Right lobe of liver (tissue), 6 donors: Measurements from ENCODE around the gene DNASE1L2. TPM values are rescaled to one million over a fixed set of nuclear protein-coding genes. Genes with fewer than 3 reads are reported as not detected.

Experiments used
- ATAC-seq, 4 donors: fragments of 200-7000 bp; cut with Tn5 transposase; one replicate each; pipeline ENCODE4 v1.9.1; 2020; ENCODE audit warnings: mild to moderate bottlenecking in 4 of 4, moderate library complexity in 4 of 4
- DNase-seq, 3 donors: peaks; one replicate each; pipeline ENCODE4 v3.0.0-alpha.2; 2020
- H3K27ac ChIP-seq, 3 donors: fragments of 200-600 bp; one replicate each; pipeline ENCODE4 v1.8.0; 2022
- H3K27me3 ChIP-seq, 2 donors: fragments of 200-600 bp; one replicate each; pipeline ENCODE4 v1.8.0; 2022
- H3K36me3 ChIP-seq, 4 donors: fragments of 200-600 bp; sonication (generic) in 1 of 4; one replicate each; pipeline versions ENCODE4 v1.5.1 to v1.8.0; 2017 to 2022; ENCODE audit warnings: control low read depth in 1 of 4
- H3K4me1 ChIP-seq, 4 donors: fragments of 200-600 bp; sonication (generic) in 1 of 4; one replicate each; pipeline versions ENCODE4 v1.5.1 to v1.8.0; 2017 to 2022; ENCODE audit warnings: control low read depth in 1 of 4
- H3K4me3 ChIP-seq, 3 donors: fragments of 200-600 bp; one replicate each; pipeline ENCODE4 v1.8.0; 2022
- H3K9me3 ChIP-seq, 4 donors: fragments of 200-600 bp; sonication (generic) in 1 of 4; one replicate each; pipeline versions ENCODE4 v1.5.1 to v1.8.0; 2017 to 2022; ENCODE audit warnings: control low read depth in 1 of 4
- POLR2A ChIP-seq: fragments of 450-650 bp; IDR thresholded peaks from one replicate; pipeline ENCODE4 v1.6.1; 2017; ENCODE audit warnings: antibody characterized with exemption, mild to moderate bottlenecking
- WGBS: methylation state at CpG from one replicate; pipeline ENCODE4 v1.1.6; 2018; ENCODE audit warnings: low coverage, low lambda C conversion rate; ENCODE audit not compliant: insufficient coverage; ENCODE audit errors: missing lambda C conversion rate; 5-methylcytosine and 5-hydroxymethylcytosine counted together
- intact Hi-C, 2 donors: fragments of 100-400 bp; cut with DNase I; formaldehyde crosslinking; loops; one replicate each; pipeline versions ENCODE4 v1.11.2 to v1.14.1; 2022
- total RNA-seq, 6 experiments: library from RNA; depleted of rRNA in 2 of 6; stranded (reverse); fragments of >200 nt in 2 of 6; fragmentation: NEBNext Ultra II Directional in 3 of 6; extraction: Animal tissue kit (Norgen Biotek cat#: 25700) in 3 of 6; gene quantifications; one replicate each; pipeline versions ENCODE4 v1.1.0 to v1.2.4, GENCODE V29; 2016 to 2023
- TF ChIP-seq, protein P1 (sequence below), 4 donors: fragments of 200-600 bp in 3 of 4; fragments of 450-650 bp in 1 of 4; IDR thresholded peaks; one replicate each; pipeline versions ENCODE4 v1.5.1 to v1.8.0; 2016 to 2022; ENCODE audit warnings: antibody characterized with exemption in 4 of 4, mild to moderate bottlenecking in 2 of 4
- donor health status: DM: no; HTN: yes; CAD: no.
- donor health status: DM: no; HTN: no; CAD: no.
- donor health status: DM: no; HTN: no; CAD: no.
- donor health status: DM: no; HTN: yes; CAD: no.
- donor health status: DM: no; HTN: yes; CAD: no.

The DNASE1L2 gene
- total RNA-seq, 6 experiments from 2014 or later = 0.31 to 1.1 (median 0.40) TPM; not detected in 1

DNA sequence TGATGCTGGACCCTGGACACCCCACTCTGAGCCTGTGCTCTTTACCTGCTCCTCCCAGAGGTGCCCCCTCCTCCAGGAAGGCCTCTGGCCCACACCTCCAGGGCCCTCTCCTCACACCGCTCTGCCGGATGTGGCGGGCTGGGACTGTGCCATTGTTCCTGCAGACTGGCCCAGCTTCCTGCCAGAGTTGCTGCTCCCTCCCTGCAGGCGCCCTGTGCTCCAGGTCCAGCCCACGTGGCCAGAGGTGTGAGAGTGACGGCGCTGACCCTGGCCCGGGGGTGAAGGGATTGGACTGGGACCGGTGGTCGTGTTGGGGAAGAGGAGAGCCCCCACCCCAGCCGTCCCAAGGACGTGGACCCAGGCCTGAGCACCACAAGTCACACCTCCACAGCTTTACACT lies 7.2 kb upstream of the DNASE1L2 start:
- Histone ChIP-seq H3K4me3 (no peak overlapping the region), H3K9me3 (no peaks in the 10 kb centered on the region), H3K4me1 (peaks cover 0 to 29% (median 15%) of the 10 kb centered on the region in 4 donors), H3K27ac (no peak overlapping the region), H3K36me3 (peaks cover 0 to 41% (median 11%) of the 10 kb centered on the region in 4 donors), H3K27me3 (no peaks in the 10 kb centered on the region)
- ATAC-seq = no peak
- intact Hi-C loops = no loop called here
- TF ChIP-seq, protein P1, sequence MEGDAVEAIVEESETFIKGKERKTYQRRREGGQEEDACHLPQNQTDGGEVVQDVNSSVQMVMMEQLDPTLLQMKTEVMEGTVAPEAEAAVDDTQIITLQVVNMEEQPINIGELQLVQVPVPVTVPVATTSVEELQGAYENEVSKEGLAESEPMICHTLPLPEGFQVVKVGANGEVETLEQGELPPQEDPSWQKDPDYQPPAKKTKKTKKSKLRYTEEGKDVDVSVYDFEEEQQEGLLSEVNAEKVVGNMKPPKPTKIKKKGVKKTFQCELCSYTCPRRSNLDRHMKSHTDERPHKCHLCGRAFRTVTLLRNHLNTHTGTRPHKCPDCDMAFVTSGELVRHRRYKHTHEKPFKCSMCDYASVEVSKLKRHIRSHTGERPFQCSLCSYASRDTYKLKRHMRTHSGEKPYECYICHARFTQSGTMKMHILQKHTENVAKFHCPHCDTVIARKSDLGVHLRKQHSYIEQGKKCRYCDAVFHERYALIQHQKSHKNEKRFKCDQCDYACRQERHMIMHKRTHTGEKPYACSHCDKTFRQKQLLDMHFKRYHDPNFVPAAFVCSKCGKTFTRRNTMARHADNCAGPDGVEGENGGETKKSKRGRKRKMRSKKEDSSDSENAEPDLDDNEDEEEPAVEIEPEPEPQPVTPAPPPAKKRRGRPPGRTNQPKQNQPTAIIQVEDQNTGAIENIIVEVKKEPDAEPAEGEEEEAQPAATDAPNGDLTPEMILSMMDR (IDR thresholded peaks at IDR 0.05) = no peak
- no peak for TF ChIP-seq POLR2A
- peak in 2 of 3 donors; percentile 14 to 54 for DNase-seq
- no CpG with 5 or more reads among the region's 12 CpGs for WGBS

DNA sequence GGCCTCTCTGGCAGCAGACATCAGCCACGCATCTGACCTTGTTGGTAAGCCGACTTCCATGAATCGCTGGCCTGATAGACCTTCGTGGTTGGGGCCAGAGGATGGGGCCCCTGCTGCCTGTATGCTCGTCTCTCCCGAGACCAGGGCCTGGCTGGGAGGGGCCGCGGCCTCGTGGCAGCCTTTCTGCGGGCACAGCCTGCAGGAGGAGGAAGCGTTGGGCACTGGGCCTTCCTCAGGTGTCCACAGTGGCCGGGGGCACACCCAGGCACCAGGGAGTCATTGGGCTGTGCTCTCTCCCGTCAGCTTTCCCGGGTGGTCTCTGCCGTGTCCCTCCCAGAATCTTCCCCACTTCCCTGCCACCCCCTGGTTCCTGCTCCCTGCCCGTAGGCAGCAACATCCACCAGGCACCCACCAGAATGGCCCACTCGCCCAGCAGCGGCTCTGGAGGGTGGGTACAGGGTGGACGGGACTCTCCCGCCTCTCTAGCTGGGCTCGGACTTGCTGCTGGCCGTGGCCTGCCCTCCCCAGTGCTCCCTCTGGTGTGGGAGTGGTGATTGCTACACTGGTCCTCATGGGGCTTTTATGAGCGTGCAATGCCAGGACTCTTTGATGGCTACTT lies 6.5 kb upstream of the DNASE1L2 start:
- Histone ChIP-seq H3K36me3 (peaks cover 0 to 47% (median 12%) of the 10 kb centered on the region in 4 donors), H3K27ac (no peak overlapping the region), H3K4me3 (no peak overlapping the region), H3K9me3 (no peaks in the 10 kb centered on the region), H3K27me3 (no peaks in the 10 kb centered on the region), H3K4me1 (peaks cover 0 to 23% (median 9%) of the 10 kb centered on the region in 4 donors)
- no peak for ATAC-seq
- peak in 1 of 3 donors; percentile 47 for DNase-seq
- intact Hi-C loops = no loop called here
- 92% methylated on average over 2 of the region's 23 CpGs for WGBS
- TF ChIP-seq, protein P1 (IDR thresholded peaks at IDR 0.05) = no peak
- TF ChIP-seq POLR2A = no peak

DNA sequence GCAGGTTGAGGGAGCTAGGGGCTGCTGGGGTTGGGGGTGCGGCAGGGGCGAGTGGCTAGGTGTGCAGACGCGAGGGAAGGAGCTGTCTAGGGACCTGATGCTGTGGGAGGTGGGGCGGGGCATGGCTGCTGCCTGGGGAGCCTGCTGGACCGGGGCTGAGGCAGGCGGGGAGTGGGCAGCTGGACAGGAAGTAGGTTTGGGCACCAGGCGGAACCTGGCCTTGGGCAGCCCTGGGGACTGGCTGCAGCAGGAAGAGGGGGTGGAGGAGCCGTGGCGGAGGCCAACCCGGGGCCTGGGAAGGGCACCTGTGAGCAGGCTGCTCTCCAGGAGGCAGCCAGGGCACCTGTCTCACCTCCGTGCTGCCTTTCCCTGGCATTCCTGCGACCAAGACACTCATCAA lies 5.9 kb upstream of the DNASE1L2 start:
- TF ChIP-seq POLR2A = no peak
- TF ChIP-seq, protein P1 (IDR thresholded peaks at IDR 0.05) = no peak
- intact Hi-C loops = no loop called here
- no peaks in the 10 kb centered on the region for H3K9me3 ChIP-seq
- no peaks in the 10 kb centered on the region for H3K27me3 ChIP-seq
- DNase-seq (peak in 2 of 3 donors; percentile 20 to 50), ATAC-seq (no peak)
- peaks cover 0 to 54% (median 15%) of the 10 kb centered on the region in 4 donors for H3K36me3 ChIP-seq
- H3K4me3 ChIP-seq = no peak overlapping the region
- H3K4me1 ChIP-seq = peaks cover 0 to 16% (median 7%) of the 10 kb centered on the region in 4 donors
- H3K27ac ChIP-seq = no peak overlapping the region
- no CpG with 5 or more reads among the region's 13 CpGs for WGBS

DNA sequence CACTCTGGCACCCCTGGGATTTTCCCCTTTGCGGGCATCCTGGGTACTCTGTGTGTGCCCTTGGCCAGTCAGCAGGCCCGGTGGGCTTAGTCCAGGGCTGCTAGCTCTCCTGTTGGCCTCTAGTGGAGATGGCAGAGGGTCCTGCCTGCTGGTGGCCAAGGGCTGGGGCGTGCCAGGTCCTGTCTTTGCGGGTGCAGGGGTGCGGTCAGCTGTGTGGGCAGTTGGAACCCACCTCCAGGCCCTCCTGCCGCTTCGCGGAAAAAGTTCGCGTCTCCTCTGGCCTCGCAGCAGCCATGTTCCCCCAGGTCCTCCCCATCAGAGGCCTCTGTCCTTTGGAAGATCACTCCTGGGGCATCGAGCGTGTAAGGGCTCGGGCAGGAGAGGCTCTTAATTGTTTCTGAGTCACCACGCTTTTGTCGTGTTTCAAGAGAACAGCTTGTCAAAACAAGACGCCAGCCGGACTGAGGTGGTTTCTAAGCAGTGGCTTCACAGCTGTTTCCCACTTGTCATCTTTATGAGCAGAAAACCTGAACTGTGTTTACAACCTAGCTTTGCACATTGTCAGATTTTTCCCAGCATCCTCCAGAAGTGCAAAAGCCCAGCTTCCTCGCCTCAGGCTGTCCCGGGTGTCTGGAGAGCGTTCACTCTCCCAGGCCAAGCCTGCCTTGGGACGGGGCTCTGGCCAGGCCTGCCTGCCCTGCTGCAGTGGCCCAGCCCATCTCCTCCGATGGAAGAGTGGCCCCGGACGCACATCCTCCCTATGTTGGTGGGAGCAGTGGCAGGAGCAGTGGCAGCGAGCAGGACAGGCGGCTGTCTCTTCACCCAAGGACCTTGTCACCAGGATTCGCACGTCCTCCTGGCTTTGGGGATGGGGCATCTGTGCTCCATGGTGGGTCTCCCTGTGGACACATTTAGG lies 5.0 kb upstream of the DNASE1L2 start:
- TF ChIP-seq POLR2A = no peak
- TF ChIP-seq, protein P1 (IDR thresholded peaks at IDR 0.05) = no peak
- intact Hi-C loops = no loop called here
- WGBS = 89% methylated on average over 10 of the region's 29 CpGs
- no peak overlapping the region for H3K4me3 ChIP-seq
- ATAC-seq (no peak), DNase-seq (peak in 1 of 3 donors; percentile 18)
- peaks cover 0 to 57% (median 17%) of the 10 kb centered on the region in 4 donors for H3K36me3 ChIP-seq
- H3K4me1 ChIP-seq = peaks cover 0 to 11% (median 3%) of the 10 kb centered on the region in 4 donors
- no peak overlapping the region for H3K27ac ChIP-seq
- H3K27me3 ChIP-seq = no peaks in the 10 kb centered on the region
- H3K9me3 ChIP-seq = no peaks in the 10 kb centered on the region
